ENCODE results near the gene CTDP1. TPM values are rescaled to one million over a fixed set of nuclear protein-coding genes. Genes with fewer than 3 reads are reported as not detected.

The CTDP1 gene
- total and polyA plus RNA-seq, 3 experiments from 2014 or later, result 31.0 to 38.0 (median 35.3) TPM

DNA sequence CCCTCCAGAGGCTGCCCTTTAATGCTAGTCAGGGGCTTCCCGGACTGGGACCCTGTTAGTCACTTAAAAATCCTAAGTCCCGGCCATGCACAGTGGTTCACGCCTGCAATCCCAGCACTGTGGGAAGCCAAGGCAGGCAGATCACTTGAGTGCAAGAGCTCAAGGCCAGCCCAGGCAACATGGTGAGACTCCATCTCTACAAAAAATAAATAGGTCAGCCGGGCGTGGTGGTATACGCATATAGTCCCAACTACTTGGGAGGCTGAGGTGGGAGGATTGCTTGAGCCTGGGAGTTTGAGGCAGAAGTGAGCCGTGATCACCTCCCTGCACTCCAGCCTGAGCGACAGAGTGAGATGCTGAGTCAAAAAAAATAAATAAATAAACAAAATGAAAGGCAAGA, 100.9 kb downstream of the CTDP1 start:
- peaks cover 6 to 19% of the 10 kb centered on the region in 2 donors for H3K27me3 Mint-ChIP-seq
- no peaks in the 10 kb centered on the region for H3K36me3 ChIP-seq (ENCODE audit: insufficient read depth, low read length)
- peak in 1 of 5 donors; percentile 30 for DNase-seq
- CTCF ChIA-PET, result no interaction called here
- no peak overlapping the region for H3K4me3 ChIP-seq (ENCODE audit: low read length)
- H3K27ac Mint-ChIP-seq, result no peak overlapping the region
- H3K27me3 ChIP-seq (ENCODE audit: insufficient read depth, low read length, poor library complexity, severe bottlenecking), result no peaks in the 10 kb centered on the region
- H3K4me1 ChIP-seq (ENCODE audit: insufficient read depth, low read length), result no peaks in the 10 kb centered on the region
- H3K27ac ChIP-seq (ENCODE audit: low read depth, low read length), result no peak overlapping the region
- H3K9me3 Mint-ChIP-seq, result no peaks in the 10 kb centered on the region
- H3K4me1 Mint-ChIP-seq, result no peaks in the 10 kb centered on the region
- no peak overlapping the region for H3K4me3 Mint-ChIP-seq
- H3K36me3 Mint-ChIP-seq, result no peaks in the 10 kb centered on the region
- POLR2A ChIA-PET, result no interaction called here
- no peaks in the 10 kb centered on the region for H3K9me3 ChIP-seq (ENCODE audit: low read length)

DNA sequence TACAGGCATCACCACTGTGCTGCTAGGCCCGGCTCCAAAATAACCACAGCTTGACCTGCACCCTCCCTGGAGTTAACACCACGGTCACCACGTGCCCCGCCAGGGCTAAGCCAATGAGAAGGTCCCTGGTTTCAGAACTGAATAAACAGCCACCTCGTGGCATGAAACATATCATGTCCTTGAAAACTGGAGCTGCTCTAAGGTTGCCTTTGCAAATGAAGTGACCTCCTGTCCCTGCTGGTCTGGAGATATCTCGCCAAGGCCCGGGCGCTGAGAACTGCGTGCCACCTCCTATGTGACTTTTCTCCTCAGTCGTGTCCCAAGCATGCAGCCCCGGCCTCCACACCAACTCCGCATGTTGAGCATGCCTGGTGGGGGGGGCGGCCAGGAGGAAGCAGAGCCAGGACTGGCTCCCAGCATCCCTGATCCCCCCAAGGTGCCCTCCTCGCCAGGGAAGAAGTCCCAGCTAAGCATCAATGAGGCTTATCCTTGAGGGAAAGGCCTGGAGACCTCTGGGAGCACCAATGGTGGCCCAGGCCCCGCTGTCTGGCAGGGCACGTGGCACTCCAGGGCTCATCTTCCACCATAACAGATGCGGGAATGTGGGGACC, 101.8 kb downstream of the CTDP1 start:
- H3K4me1 ChIP-seq (ENCODE audit: insufficient read depth, low read length), result no peaks in the 10 kb centered on the region
- no peak overlapping the region for H3K27ac ChIP-seq (ENCODE audit: low read depth, low read length)
- ChIA-PET CTCF (no interaction called here), POLR2A (no interaction called here)
- no peak overlapping the region for H3K4me3 ChIP-seq (ENCODE audit: low read length)
- H3K36me3 ChIP-seq (ENCODE audit: insufficient read depth, low read length), result no peaks in the 10 kb centered on the region
- Mint-ChIP-seq H3K4me1 (no peaks in the 10 kb centered on the region), H3K9me3 (no peaks in the 10 kb centered on the region), H3K36me3 (no peaks in the 10 kb centered on the region), H3K4me3 (peak overlapping the region in 1 of 7 donors; percentile 13), H3K27me3 (peaks cover 8 to 25% of the 10 kb centered on the region in 2 donors), H3K27ac (no peak overlapping the region)
- peak in 1 of 5 donors; percentile 33 for DNase-seq
- H3K9me3 ChIP-seq (ENCODE audit: low read length), result no peaks in the 10 kb centered on the region
- no peaks in the 10 kb centered on the region for H3K27me3 ChIP-seq (ENCODE audit: insufficient read depth, low read length, poor library complexity, severe bottlenecking)

DNA sequence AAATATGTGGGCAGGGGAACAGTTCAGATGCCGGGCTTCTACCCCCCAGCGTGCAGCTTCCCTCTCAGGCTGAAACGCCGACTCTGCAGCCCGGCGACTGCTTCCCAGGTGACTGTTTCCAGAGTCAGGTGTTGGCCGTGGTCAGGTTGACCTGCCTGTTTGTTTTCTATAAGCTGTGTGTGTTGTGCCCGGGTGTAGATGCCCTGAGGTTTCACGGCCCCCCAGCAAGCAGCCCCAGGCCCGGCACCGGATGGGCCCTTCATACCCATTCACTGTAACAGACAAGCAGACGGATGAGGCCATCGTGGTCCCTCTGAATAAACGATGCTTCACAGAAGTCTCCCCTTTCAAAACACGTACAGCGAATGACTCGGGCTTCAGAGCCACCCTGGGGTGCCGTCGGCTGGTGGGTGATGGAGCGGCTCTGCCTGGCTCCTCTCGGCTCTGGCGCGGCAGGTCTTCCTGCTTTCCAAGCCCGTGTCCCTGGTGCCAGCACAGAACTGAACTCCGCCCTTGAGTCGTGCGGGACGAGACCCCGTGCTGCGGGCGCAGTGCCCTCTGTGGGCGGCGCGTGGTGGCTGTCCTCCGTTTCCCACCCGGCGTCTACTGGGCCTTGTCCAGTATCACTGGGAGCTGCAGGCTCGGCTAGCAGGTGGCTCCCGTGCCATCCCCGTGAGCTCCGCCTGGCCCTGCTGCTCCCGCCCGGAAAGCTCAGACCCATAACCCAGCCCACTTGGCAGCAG, 103.1 kb downstream of the CTDP1 start:
- no peak overlapping the region for H3K4me3 Mint-ChIP-seq
- ChIA-PET POLR2A (no interaction called here), CTCF (no interaction called here)
- H3K4me1 Mint-ChIP-seq, result no peaks in the 10 kb centered on the region
- peaks cover 13 to 30% of the 10 kb centered on the region in 2 donors for H3K27me3 Mint-ChIP-seq
- H3K9me3 Mint-ChIP-seq, result no peaks in the 10 kb centered on the region
- H3K4me3 ChIP-seq (ENCODE audit: low read length), result no peak overlapping the region
- no peaks in the 10 kb centered on the region for H3K9me3 ChIP-seq (ENCODE audit: low read length)
- peak overlapping the region in 1 of 8 donors; percentile 43 for H3K27ac Mint-ChIP-seq
- H3K4me1 ChIP-seq (ENCODE audit: insufficient read depth, low read length), result no peaks in the 10 kb centered on the region
- H3K27me3 ChIP-seq (ENCODE audit: insufficient read depth, low read length, poor library complexity, severe bottlenecking), result no peaks in the 10 kb centered on the region
- H3K36me3 Mint-ChIP-seq, result no peaks in the 10 kb centered on the region
- DNase-seq, result peak in 1 of 5 donors; percentile 34
- H3K27ac ChIP-seq (ENCODE audit: low read depth, low read length), result no peak overlapping the region
- H3K36me3 ChIP-seq (ENCODE audit: insufficient read depth, low read length), result no peaks in the 10 kb centered on the region

DNA sequence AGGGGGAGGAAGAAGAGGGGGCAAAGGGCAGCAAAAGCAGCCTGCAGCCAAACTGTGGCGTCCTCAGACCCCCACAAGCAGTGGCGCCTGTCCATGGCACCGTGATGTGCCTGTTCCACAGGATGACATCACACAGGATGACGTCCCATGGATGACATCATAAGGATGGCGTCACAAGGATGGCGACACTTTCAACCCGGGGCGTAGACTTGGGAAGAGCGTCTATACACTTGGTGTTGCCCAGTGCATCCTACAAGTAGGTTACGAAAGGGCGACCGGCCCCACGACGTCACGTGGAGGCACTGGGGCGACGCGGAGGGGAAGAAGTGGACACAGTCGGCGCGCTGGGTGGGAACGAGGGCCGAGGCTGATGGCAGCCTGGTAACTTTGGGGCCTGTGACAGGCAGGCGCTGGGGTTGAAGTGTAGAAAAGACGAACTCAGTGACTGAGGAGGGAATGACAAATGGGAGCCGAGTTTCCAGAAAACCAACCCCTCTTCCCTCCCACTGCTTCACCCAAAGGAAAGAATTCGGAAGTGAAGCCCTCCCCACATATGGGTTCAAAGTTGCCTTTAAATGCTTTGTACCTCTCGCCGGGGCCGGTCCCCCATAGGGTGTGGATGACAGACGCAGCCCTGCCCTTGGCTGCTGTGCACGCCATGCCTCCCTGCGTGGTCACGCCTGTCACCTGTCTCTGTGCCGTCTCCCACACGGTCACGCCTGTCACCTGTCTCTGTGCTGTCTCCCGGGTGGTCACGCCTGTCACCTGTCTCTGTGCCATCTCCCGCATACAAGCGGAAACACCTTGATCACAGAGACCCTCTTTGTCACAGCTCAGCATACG, 104.7 kb downstream of the CTDP1 start:
- H3K4me1 ChIP-seq (ENCODE audit: insufficient read depth, low read length), result no peaks in the 10 kb centered on the region
- H3K27me3 Mint-ChIP-seq, result peaks cover 13 to 33% of the 10 kb centered on the region in 2 donors
- peaks cover 0 to 2% (median 0%) of the 10 kb centered on the region in 5 donors for H3K9me3 Mint-ChIP-seq
- H3K4me3 ChIP-seq (ENCODE audit: low read length), result no peak overlapping the region
- no peaks in the 10 kb centered on the region for H3K27me3 ChIP-seq (ENCODE audit: insufficient read depth, low read length, poor library complexity, severe bottlenecking)
- H3K27ac Mint-ChIP-seq, result no peak overlapping the region
- H3K36me3 Mint-ChIP-seq, result no peaks in the 10 kb centered on the region
- H3K27ac ChIP-seq (ENCODE audit: low read depth, low read length), result no peak overlapping the region
- H3K9me3 ChIP-seq (ENCODE audit: low read length), result no peaks in the 10 kb centered on the region
- ChIA-PET POLR2A (no interaction called here), CTCF (no interaction called here)
- no peaks in the 10 kb centered on the region for H3K36me3 ChIP-seq (ENCODE audit: insufficient read depth, low read length)
- no peaks in the 10 kb centered on the region for H3K4me1 Mint-ChIP-seq
- no peak overlapping the region for H3K4me3 Mint-ChIP-seq
- DNase-seq, result peak in 1 of 5 donors; percentile 26

DNA sequence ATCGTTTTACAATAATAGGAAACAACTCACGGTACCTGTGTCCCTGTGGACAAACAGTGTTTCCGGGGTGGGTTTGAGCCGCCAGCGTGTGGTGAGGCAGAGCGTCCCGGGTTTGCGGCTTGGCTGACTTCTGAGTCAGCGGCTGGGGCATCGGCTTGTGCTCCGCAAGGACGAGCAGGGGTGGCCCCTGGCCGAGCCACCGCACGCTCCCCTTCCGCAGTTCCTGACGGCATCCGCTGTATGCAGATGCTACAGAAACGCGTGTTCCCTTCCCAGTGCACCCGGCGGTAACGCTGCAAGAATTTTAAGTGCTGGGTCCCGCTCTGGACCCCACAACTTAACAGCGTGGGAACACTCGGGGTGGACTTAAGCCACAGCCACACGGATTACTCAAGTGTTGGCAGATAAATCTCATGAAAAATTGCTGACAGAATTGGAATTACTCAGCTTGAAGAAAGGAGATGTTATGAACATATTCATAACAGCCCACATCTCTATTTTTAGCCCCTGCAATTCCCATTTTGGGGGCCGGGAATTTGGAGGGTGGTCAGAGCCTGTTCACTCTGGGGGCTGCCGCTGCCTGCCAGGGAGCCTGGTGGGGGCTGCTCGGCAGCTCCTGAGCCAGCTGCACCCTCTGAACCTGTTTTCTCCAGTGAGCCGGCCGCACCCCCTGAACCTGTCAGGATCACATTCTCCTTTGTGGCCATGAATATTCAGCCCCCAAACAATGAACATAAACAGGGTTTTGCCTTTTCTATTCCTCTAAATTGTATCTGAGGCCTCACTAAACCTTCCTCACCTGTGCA, 105.6 kb downstream of the CTDP1 start:
- POLR2A ChIA-PET, result no interaction called here
- H3K36me3 Mint-ChIP-seq, result no peaks in the 10 kb centered on the region
- CTCF ChIA-PET, result no interaction called here

DNA sequence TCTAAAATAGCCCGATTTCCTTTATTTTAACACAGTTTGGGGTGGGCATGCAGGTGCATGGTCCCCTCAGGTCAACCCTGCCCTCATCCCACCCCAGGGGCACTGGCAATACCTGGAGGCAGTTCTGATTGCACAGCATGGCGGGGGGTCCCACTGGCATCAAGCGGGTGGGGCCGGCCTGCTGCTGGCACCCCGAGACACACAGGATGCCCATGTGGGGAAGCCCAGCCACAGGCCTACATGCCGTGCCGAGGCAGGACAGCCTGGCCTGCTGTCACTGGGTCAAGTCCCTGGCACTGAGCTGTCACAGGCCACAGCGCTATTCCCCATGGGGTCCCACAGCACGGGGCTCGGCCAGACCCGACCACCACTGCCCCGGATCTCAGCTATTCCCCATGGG, 106.2 kb downstream of the CTDP1 start:
- H3K36me3 ChIP-seq (ENCODE audit: insufficient read depth, low read length), result no peaks in the 10 kb centered on the region
- no peaks in the 10 kb centered on the region for H3K27me3 ChIP-seq (ENCODE audit: insufficient read depth, low read length, poor library complexity, severe bottlenecking)
- peak in 1 of 5 donors; percentile 35 for DNase-seq
- no peak overlapping the region for H3K4me3 ChIP-seq (ENCODE audit: low read length)
- H3K27ac ChIP-seq (ENCODE audit: low read depth, low read length), result no peak overlapping the region
- Mint-ChIP-seq H3K27ac (no peak overlapping the region), H3K27me3 (peaks cover 20 to 42% of the 10 kb centered on the region in 2 donors), H3K4me3 (no peak overlapping the region), H3K36me3 (no peaks in the 10 kb centered on the region), H3K4me1 (no peaks in the 10 kb centered on the region), H3K9me3 (peaks cover 0 to 2% (median 0%) of the 10 kb centered on the region in 5 donors)
- POLR2A ChIA-PET, result no interaction called here
- no peaks in the 10 kb centered on the region for H3K9me3 ChIP-seq (ENCODE audit: low read length)
- CTCF ChIA-PET, result no interaction called here
- no peaks in the 10 kb centered on the region for H3K4me1 ChIP-seq (ENCODE audit: insufficient read depth, low read length)

More for the DNA sequence above, 105.6 kb downstream of the CTDP1 start:
- H3K27me3 Mint-ChIP-seq, result peaks cover 14 to 35% of the 10 kb centered on the region in 2 donors
- H3K4me3 Mint-ChIP-seq, result no peak overlapping the region
- H3K27me3 ChIP-seq (ENCODE audit: insufficient read depth, low read length, poor library complexity, severe bottlenecking), result no peaks in the 10 kb centered on the region
- H3K27ac ChIP-seq (ENCODE audit: low read depth, low read length), result no peak overlapping the region
- no peaks in the 10 kb centered on the region for H3K36me3 ChIP-seq (ENCODE audit: insufficient read depth, low read length)
- H3K4me1 ChIP-seq (ENCODE audit: insufficient read depth, low read length), result no peaks in the 10 kb centered on the region
- DNase-seq, result peak in 1 of 5 donors; percentile 36
- no peaks in the 10 kb centered on the region for H3K4me1 Mint-ChIP-seq
- H3K27ac Mint-ChIP-seq, result no peak overlapping the region
- H3K9me3 Mint-ChIP-seq, result peaks cover 0 to 2% (median 0%) of the 10 kb centered on the region in 5 donors
- H3K9me3 ChIP-seq (ENCODE audit: low read length), result no peaks in the 10 kb centered on the region
- H3K4me3 ChIP-seq (ENCODE audit: low read length), result no peak overlapping the region

DNA sequence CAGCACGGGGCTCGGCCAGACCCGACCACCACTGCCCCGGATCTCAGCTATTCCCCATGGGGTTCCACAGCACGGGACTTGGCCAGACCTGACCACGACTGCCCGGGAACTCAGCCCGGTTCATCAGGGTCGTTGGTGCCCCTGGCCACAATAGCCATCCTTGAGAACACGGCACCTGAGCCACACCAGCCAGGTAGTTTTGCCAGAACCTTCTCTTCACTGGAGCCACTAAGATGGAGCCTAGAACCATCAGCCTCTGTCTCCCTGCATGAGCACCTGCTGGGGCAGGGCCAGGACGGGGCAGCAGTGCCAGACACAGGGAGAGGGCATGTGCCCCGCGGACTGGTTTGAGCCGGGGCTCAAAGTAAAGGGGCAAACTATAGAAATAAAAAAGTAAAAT, 106.7 kb downstream of the CTDP1 start:
- peak in 1 of 5 donors; percentile 8 for DNase-seq
- H3K27ac Mint-ChIP-seq, result no peak overlapping the region
- H3K27me3 ChIP-seq (ENCODE audit: insufficient read depth, low read length, poor library complexity, severe bottlenecking), result no peaks in the 10 kb centered on the region
- H3K4me3 ChIP-seq (ENCODE audit: low read length), result no peak overlapping the region
- no peaks in the 10 kb centered on the region for H3K4me1 ChIP-seq (ENCODE audit: insufficient read depth, low read length)
- H3K4me1 Mint-ChIP-seq, result peaks cover under 1 to 3% (median 3%) of the 10 kb centered on the region in 3 donors
- CTCF ChIA-PET, result no interaction called here
- H3K36me3 ChIP-seq (ENCODE audit: insufficient read depth, low read length), result no peaks in the 10 kb centered on the region
- H3K4me3 Mint-ChIP-seq, result no peak overlapping the region
- H3K27me3 Mint-ChIP-seq, result peaks cover 23 to 47% of the 10 kb centered on the region in 2 donors
- H3K9me3 Mint-ChIP-seq, result peaks cover 0 to 2% (median 0%) of the 10 kb centered on the region in 5 donors
- POLR2A ChIA-PET, result no interaction called here
- H3K36me3 Mint-ChIP-seq, result no peaks in the 10 kb centered on the region
- no peaks in the 10 kb centered on the region for H3K9me3 ChIP-seq (ENCODE audit: low read length)
- no peak overlapping the region for H3K27ac ChIP-seq (ENCODE audit: low read depth, low read length)
